H9 (cell line): Measurements from ENCODE around the gene TNFRSF18. TPM values are rescaled to one million over a fixed set of nuclear protein-coding genes. Genes with fewer than 3 reads are reported as not detected.

ENCODE experiments used
- DNase-seq: peaks from one replicate; pipeline ENCODE4 v3.0.0-alpha.2; 2017
- H2AFZ ChIP-seq: one replicate; pipeline ENCODE4 v1.6.1; 2013; ENCODE audit warnings: mild to moderate bottlenecking, low read length, control low read depth, moderate library complexity
- H2AK5ac ChIP-seq: 2 replicates; pipeline ENCODE4 v1.6.1; 2013; ENCODE audit warnings: low read length, control low read depth, mixed read lengths; ENCODE audit not compliant: insufficient read length
- H2BK120ac ChIP-seq: one replicate; pipeline ENCODE4 v1.6.1; 2013; ENCODE audit warnings: low read depth, mild to moderate bottlenecking, low read length, control low read depth, inconsistent platforms; ENCODE audit not compliant: poor library complexity, severe bottlenecking
- H2BK12ac ChIP-seq: 2 replicates; pipeline ENCODE4 v1.6.1; 2013; ENCODE audit warnings: low read length, control low read depth, mixed read lengths, low read depth; ENCODE audit not compliant: insufficient read length
- H2BK15ac ChIP-seq: 2 replicates; pipeline ENCODE4 v1.6.1; 2013; ENCODE audit warnings: low read depth, low read length, control low read depth
- H2BK20ac ChIP-seq: one replicate; pipeline ENCODE4 v1.6.1; 2013; ENCODE audit warnings: low read depth, mild to moderate bottlenecking, low read length, control low read depth, inconsistent platforms; ENCODE audit not compliant: poor library complexity, severe bottlenecking
- H2BK5ac ChIP-seq: 2 replicates; pipeline ENCODE4 v1.6.1; 2013; ENCODE audit warnings: low read length, control low read depth, mixed read lengths; ENCODE audit not compliant: insufficient read length
- H3K14ac ChIP-seq: 2 replicates; pipeline ENCODE4 v1.6.1; 2013; ENCODE audit warnings: low read length, control low read depth; ENCODE audit not compliant: insufficient read depth
- H3K18ac ChIP-seq: 2 replicates; pipeline ENCODE4 v1.6.1; 2013; ENCODE audit warnings: low read depth, mild to moderate bottlenecking, mixed read lengths, low read length, control low read depth; ENCODE audit not compliant: insufficient read length
- H3K23ac ChIP-seq: 2 replicates; pipeline ENCODE4 v1.6.1; 2013; ENCODE audit warnings: low read length, control low read depth, mixed read lengths, low read depth; ENCODE audit not compliant: insufficient read length
- H3K23me2 ChIP-seq: 2 replicates; pipeline ENCODE4 v1.6.1; 2013; ENCODE audit warnings: low read depth, mild to moderate bottlenecking, mixed read lengths, low read length, control low read depth; ENCODE audit not compliant: insufficient read length, poor library complexity, severe bottlenecking
- H3K27ac ChIP-seq: 2 replicates; pipeline ENCODE4 v1.5.1; 2013; ENCODE audit warnings: low read length, control low read depth, mixed read lengths, low read depth; ENCODE audit not compliant: insufficient read length
- H3K27me3 ChIP-seq: 2 replicates; pipeline ENCODE4 v1.6.1; 2013; ENCODE audit warnings: low read length, control low read depth, inconsistent platforms; ENCODE audit not compliant: insufficient read depth
- H3K4ac ChIP-seq: 2 replicates; pipeline ENCODE4 v1.6.1; 2013; ENCODE audit warnings: low read depth, mild to moderate bottlenecking, control low read depth, inconsistent platforms, low read length, moderate library complexity
- H3K4me1 ChIP-seq: 2 replicates; pipeline ENCODE4 v1.6.1; 2013; ENCODE audit warnings: low read length, control low read depth, inconsistent platforms; ENCODE audit not compliant: insufficient read depth
- H3K4me2 ChIP-seq: 2 replicates; pipeline ENCODE4 v1.6.1; 2013; ENCODE audit warnings: low read length, control low read depth, mixed read lengths; ENCODE audit not compliant: insufficient read length, insufficient read depth
- H3K56ac ChIP-seq: 2 replicates; pipeline ENCODE4 v1.6.1; 2013; ENCODE audit warnings: low read depth, mild to moderate bottlenecking, mixed read lengths, low read length, control low read depth; ENCODE audit not compliant: insufficient read length
- H3K79me1 ChIP-seq: 2 replicates; pipeline ENCODE4 v1.6.1; 2013; ENCODE audit warnings: low read depth, mild to moderate bottlenecking, moderate library complexity, low read length, control low read depth, inconsistent platforms; ENCODE audit not compliant: insufficient read depth, poor library complexity, severe bottlenecking
- H3K79me2 ChIP-seq: 2 replicates; pipeline ENCODE4 v1.6.1; 2013; ENCODE audit warnings: low read length, control low read depth, inconsistent platforms; ENCODE audit not compliant: insufficient read depth
- H3K9ac ChIP-seq: 2 replicates; pipeline ENCODE4 v1.6.1; 2013; ENCODE audit warnings: low read length, control low read depth, mixed read lengths; ENCODE audit not compliant: insufficient read length; ENCODE audit errors: extremely low read depth
- H3K9me3 ChIP-seq: one replicate; pipeline ENCODE4 v1.6.1; 2013; ENCODE audit warnings: low read depth, low read length, inconsistent platforms; ENCODE audit not compliant: control insufficient read depth
- H3T11ph ChIP-seq: one replicate; pipeline ENCODE4 v1.6.1; 2013; ENCODE audit warnings: mild to moderate bottlenecking, low read length, control low read depth, inconsistent platforms
- H4K20me1 ChIP-seq: one replicate; pipeline ENCODE4 v1.6.1; 2013; ENCODE audit not compliant: control insufficient read depth, insufficient read length, insufficient read depth
- H4K5ac ChIP-seq: 2 replicates; pipeline ENCODE4 v1.6.1; 2013; ENCODE audit warnings: low read depth, mild to moderate bottlenecking, mixed read lengths, low read length, control low read depth; ENCODE audit not compliant: insufficient read length
- H4K8ac ChIP-seq: replicated peaks from 2 replicates; pipeline ENCODE4 v1.6.1; 2013; ENCODE audit warnings: low read length, control low read depth, mixed read lengths, low read depth; ENCODE audit not compliant: insufficient read length
- H4K91ac ChIP-seq: 2 replicates; pipeline ENCODE4 v1.6.1; 2013; ENCODE audit warnings: low read depth, mild to moderate bottlenecking, moderate library complexity, mixed read lengths, low read length, control low read depth; ENCODE audit not compliant: insufficient read length
- H3K27ac Mint-ChIP-seq, 3 experiments: 2 replicates in 2 of 3; 3 replicates in 1 of 3; pipeline ENCODE4 v1.8.0; 2020 to 2021; ENCODE audit warnings: mixed read lengths in 3 of 3, mild to moderate bottlenecking in 1 of 3, moderate library complexity in 1 of 3
- H3K27me3 Mint-ChIP-seq: 2 replicates; pipeline ENCODE4 v1.8.0; 2021; ENCODE audit warnings: low read depth, mild to moderate bottlenecking, moderate library complexity, mixed read lengths
- H3K36me3 Mint-ChIP-seq, 3 experiments: 2 replicates in 2 of 3; 3 replicates in 1 of 3; pipeline ENCODE4 v1.8.0; 2020 to 2021; ENCODE audit warnings: low read depth in 3 of 3, mixed read lengths in 3 of 3; ENCODE audit not compliant: insufficient read depth in 1 of 3
- H3K4me1 Mint-ChIP-seq, 2 experiments: 2 replicates each; pipeline ENCODE4 v1.8.0; 2020; ENCODE audit warnings: mixed read lengths in 2 of 2
- H3K4me3 Mint-ChIP-seq, 2 experiments: 2 replicates in 1 of 2; 3 replicates in 1 of 2; pipeline ENCODE4 v1.8.0; 2020 to 2021; ENCODE audit warnings: mild to moderate bottlenecking in 2 of 2, mixed read lengths in 2 of 2, moderate library complexity in 1 of 2
- H3K9me3 Mint-ChIP-seq, 2 experiments: 2 replicates in 1 of 2; 3 replicates in 1 of 2; pipeline ENCODE4 v1.8.0; 2020; ENCODE audit warnings: mild to moderate bottlenecking in 2 of 2, mixed read lengths in 2 of 2, moderate library complexity in 1 of 2
- WGBS: extraction: QIAGEN DNeasy Blood & Tissue Kit; methylation state at CpG from one replicate; pipeline ENCODE4 v1.1.7; 2013; ENCODE audit warnings: missing lambda C conversion rate, low lambda C conversion rate, mixed read lengths; ENCODE audit not compliant: insufficient read length; ENCODE audit errors: extremely low coverage; 5-methylcytosine and 5-hydroxymethylcytosine counted together
- total RNA-seq: library from RNA; stranded (reverse); gene quantifications from 2 replicates; pipeline ENCODE4 v1.2.1, GENCODE V29; 2021
- TF ChIP-seq, protein P1 (sequence below): fragments of 200-600 bp; sonication (generic); conservative IDR thresholded peaks from 3 replicates; pipeline ENCODE4 v1.8.0; 2021; ENCODE audit warnings: antibody characterized with exemption, mild to moderate bottlenecking

The TNFRSF18 gene
- total RNA-seq, 1 experiment from 2014 or later: 2.0 TPM

DNA sequence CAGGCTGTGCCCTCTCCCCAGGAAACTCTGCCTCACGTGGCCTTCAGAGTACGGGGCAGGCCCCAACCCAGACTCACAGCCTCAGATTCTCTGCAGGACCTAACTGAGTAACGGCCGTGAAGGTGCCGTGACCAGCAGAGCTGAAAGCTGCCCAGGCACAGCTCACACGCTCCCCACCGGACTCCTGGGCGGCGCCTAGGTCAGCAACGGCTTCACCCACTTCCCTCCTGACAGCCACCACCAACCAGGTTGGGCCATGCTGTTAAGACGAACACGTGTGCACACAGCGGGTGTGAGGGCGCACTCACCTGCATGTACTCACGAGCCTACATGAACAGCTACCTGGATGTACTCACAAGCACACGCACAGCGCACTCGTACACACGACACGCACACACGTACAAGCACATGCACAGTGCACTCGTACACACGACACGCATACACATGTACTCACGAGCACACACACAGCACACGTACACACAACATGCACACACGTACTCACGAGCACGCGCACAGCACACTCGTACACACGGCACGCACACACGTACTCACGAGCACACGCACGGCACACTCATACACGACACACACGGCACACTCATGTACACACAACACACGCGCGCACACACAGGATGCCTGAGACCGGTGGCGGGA lies 16.3 kb upstream of the TNFRSF18 start:
- no peak overlapping the region for H3K4me2 ChIP-seq
- no peak overlapping the region for H3K4ac ChIP-seq
- H2BK15ac ChIP-seq: no peak overlapping the region
- no peak overlapping the region for H2BK20ac ChIP-seq
- Mint-ChIP-seq H3K9me3 (no peaks in the 10 kb centered on the region; a peak in 1 of 5 replicates), H3K27ac (peak overlapping the region in 1 of 3 experiments; percentile 67; a peak in 1 of 7 replicates), H3K27me3 (no peaks in the 10 kb centered on the region), H3K36me3 (peaks cover 25 to 59% (median 47%) of the 10 kb centered on the region in 3 experiments), H3K4me1 (peaks cover 0 to 4% of the 10 kb centered on the region in 2 experiments; a peak in 1 of 4 replicates), H3K4me3 (no peak overlapping the region)
- H4K5ac ChIP-seq: peak overlapping the region; percentile 12
- no peak overlapping the region for H2BK12ac ChIP-seq
- H4K8ac ChIP-seq: no peak overlapping the region
- no peak overlapping the region for H4K91ac ChIP-seq
- H3T11ph ChIP-seq: no peak overlapping the region
- H3K79me1 ChIP-seq: no peaks in the 10 kb centered on the region
- no CpG with 5 or more reads among the region's 44 CpGs for WGBS
- H3K4me1 ChIP-seq: no peaks in the 10 kb centered on the region
- H3K27me3 ChIP-seq: no peaks in the 10 kb centered on the region
- H4K20me1 ChIP-seq: no peaks in the 10 kb centered on the region
- no peak overlapping the region for H2AFZ ChIP-seq
- no peak overlapping the region for H3K23ac ChIP-seq
- no peak overlapping the region for H3K14ac ChIP-seq
- no peak overlapping the region for H3K27ac ChIP-seq
- DNase-seq: no peak
- TF ChIP-seq, protein P1, sequence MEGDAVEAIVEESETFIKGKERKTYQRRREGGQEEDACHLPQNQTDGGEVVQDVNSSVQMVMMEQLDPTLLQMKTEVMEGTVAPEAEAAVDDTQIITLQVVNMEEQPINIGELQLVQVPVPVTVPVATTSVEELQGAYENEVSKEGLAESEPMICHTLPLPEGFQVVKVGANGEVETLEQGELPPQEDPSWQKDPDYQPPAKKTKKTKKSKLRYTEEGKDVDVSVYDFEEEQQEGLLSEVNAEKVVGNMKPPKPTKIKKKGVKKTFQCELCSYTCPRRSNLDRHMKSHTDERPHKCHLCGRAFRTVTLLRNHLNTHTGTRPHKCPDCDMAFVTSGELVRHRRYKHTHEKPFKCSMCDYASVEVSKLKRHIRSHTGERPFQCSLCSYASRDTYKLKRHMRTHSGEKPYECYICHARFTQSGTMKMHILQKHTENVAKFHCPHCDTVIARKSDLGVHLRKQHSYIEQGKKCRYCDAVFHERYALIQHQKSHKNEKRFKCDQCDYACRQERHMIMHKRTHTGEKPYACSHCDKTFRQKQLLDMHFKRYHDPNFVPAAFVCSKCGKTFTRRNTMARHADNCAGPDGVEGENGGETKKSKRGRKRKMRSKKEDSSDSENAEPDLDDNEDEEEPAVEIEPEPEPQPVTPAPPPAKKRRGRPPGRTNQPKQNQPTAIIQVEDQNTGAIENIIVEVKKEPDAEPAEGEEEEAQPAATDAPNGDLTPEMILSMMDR: no peak
- no peak overlapping the region for H3K18ac ChIP-seq
- H3K79me2 ChIP-seq: no peaks in the 10 kb centered on the region
- no peak overlapping the region for H2BK120ac ChIP-seq
- H3K23me2 ChIP-seq: no peaks in the 10 kb centered on the region
- no peak overlapping the region for H3K9ac ChIP-seq
- H3K9me3 ChIP-seq: no peaks in the 10 kb centered on the region
- H3K56ac ChIP-seq: no peak overlapping the region
- H2AK5ac ChIP-seq: no peak overlapping the region
- no peak overlapping the region for H2BK5ac ChIP-seq
